Measurements from ENCODE around the gene HSPG2. TPM values are rescaled to one million over a fixed set of nuclear protein-coding genes. Genes with fewer than 3 reads are reported as not detected.
A peak's percentile ranks its signal among the peaks of the same experiment; 100 is the strongest.

HSPG2 gene
- total and polyA plus RNA-seq, 9 of the 15 experiments (the other 6 are each of a cell fraction or from before 2014, with no cell fraction given): 0.14 to 160 (median 15.7) TPM

DNA sequence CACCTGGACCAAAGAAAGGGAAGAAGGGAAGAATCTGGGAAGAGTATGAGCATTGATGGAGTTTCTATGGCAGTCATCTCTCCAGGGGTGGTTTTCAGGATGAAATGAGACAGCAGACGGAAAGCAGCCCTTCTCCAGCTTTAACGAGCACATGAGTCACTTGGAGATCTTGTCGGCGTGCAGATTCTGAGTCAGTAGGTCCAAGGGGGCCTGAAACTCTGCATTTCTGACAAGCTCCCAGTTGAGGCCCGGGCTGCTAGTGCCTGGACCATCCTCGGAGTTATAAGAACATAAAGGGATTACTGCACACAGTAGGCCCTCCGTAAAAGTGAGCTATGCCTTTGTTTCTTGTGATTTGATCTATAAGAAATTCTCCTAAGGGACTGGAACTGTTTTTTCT lies 17.6 kb downstream of the HSPG2 start (continued):
- TF ChIP-seq YY1 (IDR thresholded peaks at IDR 0.05; ENCODE audit: borderline replicate concordance in 1 of 3, control insufficient read depth in 1 of 3, extremely low read depth in 1 of 3, insufficient read depth in 3 of 3, insufficient read length in 1 of 3, insufficient replicate concordance in 2 of 3, low read depth in 1 of 3, low read length in 2 of 3) (peak in 1 of 3 experiments; percentile 13), NFE2 (IDR thresholded peaks at IDR 0.05; ENCODE audit: low read depth) (peak; percentile 58; the same call in 1 of the 2 replicates), FOXP1 (CRISPR knock-in tag; IDR thresholded peaks at IDR 0.05) (no peak), DIDO1 (tag; IDR thresholded peaks at IDR 0.05; ENCODE audit: low read depth) (no peak), GATAD2B (IDR thresholded peaks at IDR 0.05; ENCODE audit: borderline replicate concordance) (no peak), ZNF253 (CRISPR knock-in tag; conservative IDR thresholded peaks at IDR 0.05) (no peak), ARID4B (CRISPR knock-in tag; IDR thresholded peaks at IDR 0.05) (no peak), MCM3 (IDR thresholded peaks at IDR 0.05) (no peak), ZNF24 (IDR thresholded peaks at IDR 0.05) (peak; percentile 59), ZNF707 (CRISPR knock-in tag; conservative IDR thresholded peaks at IDR 0.05) (no peak), PHB (CRISPR knock-in tag; IDR thresholded peaks at IDR 0.05) (no peak), MTA2 (IDR thresholded peaks at IDR 0.05; ENCODE audit: low read depth) (no peak), RBFOX2 (IDR thresholded peaks at IDR 0.05; ENCODE audit: low read depth, low read length) (no peak), RAD51 (IDR thresholded peaks at IDR 0.05; ENCODE audit: borderline replicate concordance, low read depth) (no peak), ZNF263 (CRISPR knock-in tag; IDR thresholded peaks at IDR 0.05; ENCODE audit: borderline replicate concordance) (no peak), PRMT5 (CRISPR knock-in tag; IDR thresholded peaks at IDR 0.05) (no peak), RBM15 (IDR thresholded peaks at IDR 0.05; ENCODE audit: insufficient read depth, low read length) (no peak), THRAP3 (IDR thresholded peaks at IDR 0.05; ENCODE audit: borderline replicate concordance) (no peak), RBM14 (IDR thresholded peaks at IDR 0.05; ENCODE audit: borderline replicate concordance, insufficient read depth, low read depth, low read length) (no peak), NR0B1 (IDR thresholded peaks at IDR 0.05; ENCODE audit: partially characterized antibody) (no peak), SNIP1 (IDR thresholded peaks at IDR 0.05; ENCODE audit: low read depth) (no peak), RCOR1 (IDR thresholded peaks at IDR 0.05; ENCODE audit: borderline replicate concordance in 1 of 2, low read depth in 2 of 2, low read length in 2 of 2) (peak in 1 of 2 experiments; percentile 72; a peak in 1 of 4 replicates)
- TF ChIP-seq, protein P1, sequence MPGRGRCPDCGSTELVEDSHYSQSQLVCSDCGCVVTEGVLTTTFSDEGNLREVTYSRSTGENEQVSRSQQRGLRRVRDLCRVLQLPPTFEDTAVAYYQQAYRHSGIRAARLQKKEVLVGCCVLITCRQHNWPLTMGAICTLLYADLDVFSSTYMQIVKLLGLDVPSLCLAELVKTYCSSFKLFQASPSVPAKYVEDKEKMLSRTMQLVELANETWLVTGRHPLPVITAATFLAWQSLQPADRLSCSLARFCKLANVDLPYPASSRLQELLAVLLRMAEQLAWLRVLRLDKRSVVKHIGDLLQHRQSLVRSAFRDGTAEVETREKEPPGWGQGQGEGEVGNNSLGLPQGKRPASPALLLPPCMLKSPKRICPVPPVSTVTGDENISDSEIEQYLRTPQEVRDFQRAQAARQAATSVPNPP (IDR thresholded peaks at IDR 0.05; ENCODE audit: borderline replicate concordance, insufficient read depth, insufficient read length): no peak
